Measurements from ENCODE around the gene TAGLN3.

TAGLN3 gene

GRCh38 chr3:111978583-111979433 lies 19.9 kb upstream of the TAGLN3 start, which contains the start of gene ABHD10:
Gene ABHD10, plus strand, starts transcription at chr3:111979026. Its CDS starts 36 bp downstream, at chr3:111979062.
- peak; percentile 90 for DNase-seq

GRCh38 chr3:111979434-111980038 lies 19.2 kb upstream of the TAGLN3 start:
- no peak for DNase-seq

- DNase-seq, result no peak
These were observed 17.8 kb upstream of the TAGLN3 start for GRCh38 chr3:111980716-111981456.

GRCh38 chr3:111981457-111981763 lies 17.3 kb upstream of the TAGLN3 start:
- no peak for DNase-seq

GRCh38 chr3:111984636-111985298 lies 14.0 kb upstream of the TAGLN3 start:
- no peak for DNase-seq

- DNase-seq, result no peak
These were observed 11.9 kb upstream of the TAGLN3 start for GRCh38 chr3:111986800-111987199.

GRCh38 chr3:111989061-111989678 lies 9.6 kb upstream of the TAGLN3 start:
- DNase-seq, result peak; percentile 14

- no peak for DNase-seq
These were observed 5.7 kb upstream of the TAGLN3 start for GRCh38 chr3:111993038-111993437.

- DNase-seq, result no peak
These were observed 982 bp downstream of the TAGLN3 start for GRCh38 chr3:111999484-112000324.

- DNase-seq, result no peak
These were observed 1.6 kb downstream of the TAGLN3 start for GRCh38 chr3:112000367-112000771.

- DNase-seq, result no peak
These were observed 2.2 kb downstream of the TAGLN3 start for GRCh38 chr3:112000966-112001365.

GRCh38 chr3:112001526-112001925 lies 2.8 kb downstream of the TAGLN3 start:
- no peak for DNase-seq

- no peak for DNase-seq
These were observed 3.6 kb downstream of the TAGLN3 start for GRCh38 chr3:112002096-112002971.

GRCh38 chr3:112003321-112004080 lies 4.8 kb downstream of the TAGLN3 start:
- no peak for DNase-seq

GRCh38 chr3:112004187-112004586 lies 5.5 kb downstream of the TAGLN3 start:
- DNase-seq, result no peak

GRCh38 chr3:112004669-112005068 lies 5.9 kb downstream of the TAGLN3 start:
- DNase-seq, result no peak

GRCh38 chr3:112005091-112005672 lies 6.5 kb downstream of the TAGLN3 start:
- DNase-seq, result no peak

- no peak for DNase-seq
These were observed 8.9 kb downstream of the TAGLN3 start for GRCh38 chr3:112007633-112008032.

- DNase-seq, result no peak
These were observed 10.9 kb downstream of the TAGLN3 start for GRCh38 chr3:112009670-112010069.

- DNase-seq, result no peak
These were observed 11.9 kb downstream of the TAGLN3 start for GRCh38 chr3:112010636-112011035.
